Tibial nerve (tissue), 4 donors: ENCODE data around the gene PRPF18. TPM values are rescaled to one million over a fixed set of nuclear protein-coding genes. Genes with fewer than 3 reads are reported as not detected.

Experiments used
- DNase-seq, 2 donors: peaks; one replicate each; pipeline ENCODE4 v3.0.0-alpha.2; 2019; ENCODE audit warnings: low spot score in 2 of 2
- H3K27ac ChIP-seq, 4 donors: fragments of 200-600 bp; sonication (generic) in 3 of 4; one replicate each; pipeline ENCODE4 v1.5.1; 2017 to 2019; ENCODE audit warnings: mild to moderate bottlenecking in 1 of 4
- H3K27me3 ChIP-seq, 2 donors: fragments of 200-600 bp; sonication (generic) in 1 of 2; one replicate each; pipeline versions ENCODE4 v1.5.1 to v1.6.0; 2017 to 2019
- H3K36me3 ChIP-seq, 3 donors: fragments of 200-600 bp; sonication (generic); one replicate each; pipeline ENCODE4 v1.5.1; 2018 to 2019
- H3K4me1 ChIP-seq, 4 donors: fragments of 200-600 bp; sonication (generic) in 3 of 4; one replicate each; pipeline ENCODE4 v1.5.1; 2017 to 2019
- H3K4me3 ChIP-seq, 4 donors: fragments of 200-600 bp; sonication (generic) in 3 of 4; one replicate each; pipeline ENCODE4 v1.5.1; 2017 to 2019; ENCODE audit warnings: mild to moderate bottlenecking in 1 of 4, moderate library complexity in 1 of 4
- H3K9me3 ChIP-seq, 4 donors: fragments of 200-600 bp; sonication (generic) in 3 of 4; one replicate each; pipeline ENCODE4 v1.5.1; 2017 to 2019
- CTCF ChIP-seq, 5 experiments: fragments of 200-600 bp in 3 of 5; fragments of 450-650 bp in 2 of 5; sonication (generic) in 3 of 5; IDR thresholded peaks; one replicate each; pipeline ENCODE4 v1.5.1; 2016 to 2019; ENCODE audit warnings: antibody characterized with exemption in 5 of 5, mild to moderate bottlenecking in 3 of 5, moderate library complexity in 2 of 5
- EP300 ChIP-seq, 2 donors: sonication (generic); formaldehyde crosslinking; IDR thresholded peaks; one replicate each; pipeline ENCODE4 v1.6.1; 2017; ENCODE audit warnings: antibody characterized with exemption in 2 of 2, mild to moderate bottlenecking in 1 of 2
- POLR2A ChIP-seq, 2 donors: fragments of 450-650 bp; IDR thresholded peaks; one replicate each; pipeline ENCODE4 v1.6.1; 2017; ENCODE audit warnings: antibody characterized with exemption in 2 of 2, mild to moderate bottlenecking in 2 of 2, moderate library complexity in 2 of 2
- WGBS, 2 donors: methylation state at CpG; one replicate each; pipeline ENCODE4 v1.1.5; 2018; 5-methylcytosine and 5-hydroxymethylcytosine counted together
- total RNA-seq, 4 donors: library from RNA; depleted of rRNA; stranded (reverse); fragments of >200 nt; gene quantifications; one replicate each; pipeline ENCODE4 v1.1.0, GENCODE V29; 2016

PRPF18 gene
- total RNA-seq, 4 donors from 2014 or later = 22.9 to 34.3 (median 32.8) TPM

GRCh38 chr10:13597909-13598308 is 11.1 kb downstream of the PRPF18 start:
- Histone ChIP-seq H3K4me1 (peaks cover 0 to 4% (median 0%) of the 10 kb centered on the region in 4 donors), H3K4me3 (no peak overlapping the region), H3K27me3 (no peaks in the 10 kb centered on the region), H3K36me3 (peaks cover 0 to 29% (median 4%) of the 10 kb centered on the region in 3 donors), H3K27ac (no peak overlapping the region), H3K9me3 (no peaks in the 10 kb centered on the region)
- DNase-seq = no peak
- WGBS, 2 donors = 86 to 87% methylated on average over 5 of the region's 5 CpGs
- TF ChIP-seq EP300 (IDR thresholded peaks at IDR 0.05) (no peak), CTCF (IDR thresholded peaks at IDR 0.05) (no peak), POLR2A (IDR thresholded peaks at IDR 0.05) (no peak)

- 75 to 93% methylated on average over 2 of the region's 2 CpGs for WGBS, 2 donors
- Histone ChIP-seq H3K4me1 (no peaks in the 10 kb centered on the region), H3K36me3 (peaks cover 0 to 67% (median 6%) of the 10 kb centered on the region in 3 donors), H3K27me3 (no peaks in the 10 kb centered on the region), H3K4me3 (no peak overlapping the region), H3K27ac (no peak overlapping the region), H3K9me3 (no peaks in the 10 kb centered on the region)
- DNase-seq = no peak
- TF ChIP-seq POLR2A (IDR thresholded peaks at IDR 0.05) (no peak), EP300 (IDR thresholded peaks at IDR 0.05) (no peak), CTCF (IDR thresholded peaks at IDR 0.05) (no peak)
Measured at GRCh38 chr10:13604357-13605040, 17.7 kb downstream of the PRPF18 start.

- Histone ChIP-seq H3K9me3 (no peaks in the 10 kb centered on the region), H3K27me3 (no peaks in the 10 kb centered on the region), H3K4me3 (no peak overlapping the region), H3K4me1 (no peaks in the 10 kb centered on the region), H3K36me3 (peaks cover 0 to 77% (median 6%) of the 10 kb centered on the region in 3 donors), H3K27ac (no peak overlapping the region)
- no peak for TF ChIP-seq POLR2A (IDR thresholded peaks at IDR 0.05)
- no peak for TF ChIP-seq CTCF (IDR thresholded peaks at IDR 0.05)
- no peak for TF ChIP-seq EP300 (IDR thresholded peaks at IDR 0.05)
- 55 to 67% methylated on average over 8 of the region's 8 CpGs for WGBS, 2 donors
- DNase-seq = no peak
Measured at GRCh38 chr10:13608246-13608853, 21.6 kb downstream of the PRPF18 start.

GRCh38 chr10:13612654-13613373 is 26.0 kb downstream of the PRPF18 start:
- peaks cover 0 to 73% (median 6%) of the 10 kb centered on the region in 3 donors for H3K36me3 ChIP-seq
- 76 to 79% methylated on average over 3 of the region's 3 CpGs for WGBS, 2 donors

More at GRCh38 chr10:13612654-13613373, 26.0 kb downstream of the PRPF18 start:
- no peaks in the 10 kb centered on the region for H3K4me1 ChIP-seq
- no peak overlapping the region for H3K4me3 ChIP-seq
- DNase-seq = no peak
- H3K27ac ChIP-seq = no peak overlapping the region
- no peak for TF ChIP-seq EP300 (IDR thresholded peaks at IDR 0.05)
- TF ChIP-seq CTCF (IDR thresholded peaks at IDR 0.05) = no peak
- no peak for TF ChIP-seq POLR2A (IDR thresholded peaks at IDR 0.05)
- H3K9me3 ChIP-seq = no peaks in the 10 kb centered on the region
- no peaks in the 10 kb centered on the region for H3K27me3 ChIP-seq
